Body of pancreas (tissue), 4 donors: Measurements from ENCODE around the gene KRTAP5-1. TPM values are rescaled to one million over a fixed set of nuclear protein-coding genes. Genes with fewer than 3 reads are reported as not detected.
"Not testable (repeated sequence)": the region's sequence is repeated elsewhere in the genome, so short reads cannot be mapped to it uniquely, and the experiment has no call there.

Experiments
- ATAC-seq: fragments of 150-250 bp; one replicate; pipeline ENCODE4 v1.9.1; 2016
- DNase-seq, 4 donors: peaks; one replicate each; pipeline ENCODE4 v3.0.0-alpha.2; 2019
- H3K27ac ChIP-seq, 4 donors: fragments of 200-600 bp; sonication (generic); 1 replicate in 3 of 4; 2 replicates in 1 of 4; pipeline versions ENCODE4 v1.5.1 to v1.6.1; 2016 to 2019; ENCODE audit warnings: mild to moderate bottlenecking in 1 of 4, mixed read lengths in 1 of 4, moderate library complexity in 1 of 4
- H3K27me3 ChIP-seq, 2 donors: fragments of 200-600 bp; sonication (generic); one replicate each; pipeline ENCODE4 v1.6.0; 2016; ENCODE audit warnings: mild to moderate bottlenecking in 1 of 2
- H3K36me3 ChIP-seq, 2 donors: fragments of 200-600 bp; sonication (generic); replicated peaks in 1 of 2; 2 replicates each; pipeline ENCODE4 v1.5.1; 2016; ENCODE audit warnings: low read depth in 2 of 2; ENCODE audit not compliant: insufficient read depth in 1 of 2
- H3K4me1 ChIP-seq: fragments of 200-600 bp; sonication (generic); one replicate; pipeline ENCODE4 v1.6.0; 2016
- H3K4me3 ChIP-seq, 2 donors: fragments of 200-600 bp; sonication (generic); 1 replicate in 1 of 2; 2 replicates in 1 of 2; pipeline ENCODE4 v1.5.1; 2016 to 2019
- H3K9me3 ChIP-seq, 3 donors: fragments of 200-600 bp; sonication (generic); 1 replicate in 2 of 3; 2 replicates in 1 of 3; pipeline ENCODE4 v1.5.1; 2016
- CTCF ChIP-seq, 7 experiments: fragments of 450-650 bp in 4 of 7; fragments of 200-600 bp in 3 of 7; sonication (generic) in 3 of 7; IDR thresholded peaks; one replicate each; pipeline ENCODE4 v1.5.1; 2016 to 2019; ENCODE audit warnings: antibody characterized with exemption in 7 of 7
- POLR2A ChIP-seq, 3 donors: fragments of 450-650 bp; IDR thresholded peaks; one replicate each; pipeline ENCODE4 v1.6.1; 2016; ENCODE audit warnings: antibody characterized with exemption in 3 of 3, mild to moderate bottlenecking in 2 of 3
- WGBS, 2 donors: methylation state at CpG; one replicate each; pipeline ENCODE4 v1.1.5; 2017; 5-methylcytosine and 5-hydroxymethylcytosine counted together
- intact Hi-C: fragments of 100-400 bp; cut with DNase I; formaldehyde crosslinking; loops from one replicate; pipeline ENCODE4 v1.15.1; 2023
- total RNA-seq, 2 donors: library from RNA; depleted of rRNA; stranded (reverse); fragments of >200 nt; gene quantifications; one replicate each; pipeline ENCODE4 v1.1.0, GENCODE V29; 2016

The KRTAP5-1 gene
- total RNA-seq, 2 donors from 2014 or later: not detected

DNA sequence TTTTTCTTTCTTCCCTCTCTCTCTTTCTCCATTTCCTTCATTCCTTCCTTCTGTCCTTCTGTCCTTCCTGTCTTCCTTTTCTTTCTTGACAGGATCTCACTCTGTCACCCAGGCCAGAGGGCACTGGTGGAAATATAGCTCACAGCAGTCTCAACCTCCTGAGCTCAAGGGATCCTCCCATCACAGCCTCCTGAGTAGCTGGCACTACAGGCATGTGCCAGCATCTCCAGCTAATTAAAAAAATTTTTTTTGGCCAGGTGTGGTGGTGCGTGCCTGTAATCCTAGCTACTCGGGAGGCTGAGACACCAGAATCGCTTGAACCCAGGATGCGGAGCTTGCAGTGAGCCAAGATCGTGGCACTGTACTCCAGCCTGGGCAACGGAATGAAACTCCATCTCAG, 8.3 kb downstream of the KRTAP5-1 start:
- H3K9me3 ChIP-seq: no peaks in the 10 kb centered on the region
- H3K36me3 ChIP-seq: no peaks in the 10 kb centered on the region
- WGBS, 2 donors: 77 to 78% methylated on average over 6 of the region's 6 CpGs
- intact Hi-C loops: loop anchor here (5.0 kb wide), 1 partner anchor 35 kb away; no protein-coding TSS in a partner anchor
- H3K4me1 ChIP-seq: peaks cover 15% of the 10 kb centered on the region
- ATAC-seq (no peak), DNase-seq (no peak)
- no peak for TF ChIP-seq POLR2A (IDR thresholded peaks at IDR 0.05)
- no peak for TF ChIP-seq CTCF (IDR thresholded peaks at IDR 0.05)
- H3K4me3 ChIP-seq: no peak overlapping the region
- H3K27ac ChIP-seq: no peak overlapping the region
- H3K27me3 ChIP-seq: no peaks in the 10 kb centered on the region

DNA sequence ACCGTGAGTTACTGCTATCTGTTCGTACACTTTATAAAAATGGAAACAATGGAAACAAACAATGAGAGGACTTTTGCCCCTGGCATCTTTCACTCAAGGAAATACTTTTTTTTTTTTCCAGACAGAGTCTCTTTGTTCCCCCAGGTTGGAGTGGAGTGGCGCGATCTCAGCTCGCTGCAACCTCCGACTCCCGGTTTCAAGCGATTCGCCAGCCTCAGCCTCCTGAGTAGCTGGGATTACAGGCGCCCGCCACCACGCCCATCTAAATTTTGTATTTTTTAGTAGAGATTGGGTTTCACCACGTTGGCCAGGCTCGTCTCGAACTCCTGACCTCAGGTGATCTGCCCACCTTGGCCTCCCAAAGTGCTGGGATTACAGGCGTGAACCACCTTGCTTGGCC, 9.3 kb downstream of the KRTAP5-1 start:
- 86 to 89% methylated on average over 16 of the region's 16 CpGs for WGBS, 2 donors
- not testable (repeated sequence) for ATAC-seq, H3K9me3 ChIP-seq, DNase-seq, H3K4me3 ChIP-seq, H3K27me3 ChIP-seq, H3K27ac ChIP-seq, H3K36me3 ChIP-seq
- intact Hi-C loops: loop anchor here (5.0 kb wide), 1 partner anchor 33 kb away; no protein-coding TSS in a partner anchor
- peaks cover 22% of the 10 kb centered on the region for H3K4me1 ChIP-seq

GRCh38 chr11:1574933-1575242, 10.2 kb downstream of the KRTAP5-1 start:
- ATAC-seq (no peak), DNase-seq (no peak)
- Histone ChIP-seq H3K27me3 (no peaks in the 10 kb centered on the region), H3K27ac (peak overlapping the region in 1 of 4 donors; percentile 96), H3K9me3 (no peaks in the 10 kb centered on the region), H3K36me3 (no peaks in the 10 kb centered on the region), H3K4me3 (no peak overlapping the region), H3K4me1 (peaks cover 31% of the 10 kb centered on the region)
- no peak for TF ChIP-seq CTCF (IDR thresholded peaks at IDR 0.05)
- WGBS, 2 donors: 16% methylated on average over 6 to 7 of the region's 7 CpGs
- intact Hi-C loops: loop anchor here (5.0 kb wide), 1 partner anchor 33 kb away; no protein-coding TSS in a partner anchor

DNA sequence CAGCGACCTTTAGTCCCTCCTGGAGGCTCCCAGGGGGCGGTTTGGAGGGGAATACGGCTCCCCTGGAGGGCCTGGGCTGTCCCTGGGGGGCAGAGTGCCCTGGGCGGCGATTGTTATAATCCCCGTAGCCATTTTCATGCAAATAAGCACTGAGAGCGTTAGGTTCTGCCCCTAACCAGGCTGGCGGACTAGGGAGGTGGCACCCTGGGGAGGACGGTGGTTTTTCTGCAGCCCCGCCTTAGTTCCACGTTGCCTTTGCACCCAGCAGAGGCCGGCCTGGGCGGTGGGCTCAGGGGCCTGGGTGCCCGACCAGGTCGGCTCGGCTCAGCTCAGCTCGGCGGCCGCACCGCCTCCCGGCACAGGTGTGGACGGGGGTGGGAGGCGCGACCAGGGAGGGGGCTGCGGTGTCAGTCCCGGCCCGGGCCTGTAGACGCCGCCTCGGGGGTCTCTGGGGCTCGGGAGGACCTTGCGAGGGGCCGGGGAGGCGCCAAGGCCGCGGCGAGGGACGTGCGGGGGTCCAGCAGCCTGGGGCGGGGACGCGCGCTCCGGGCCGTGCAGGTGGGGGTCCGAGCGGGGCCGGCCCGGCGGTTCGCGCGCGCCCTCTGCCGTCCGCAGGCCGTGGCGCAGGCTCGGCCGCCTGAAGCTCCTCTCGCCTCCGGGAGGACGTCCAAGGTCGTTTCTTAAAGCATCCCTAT, 10.7 kb downstream of the KRTAP5-1 start:
- WGBS, 2 donors: 0 to 1% methylated on average over 7 to 63 of the region's 64 CpGs
- no peaks in the 10 kb centered on the region for H3K27me3 ChIP-seq
- H3K4me3 ChIP-seq: peak overlapping the region in 1 of 2 donors; percentile 31
- H3K9me3 ChIP-seq: no peaks in the 10 kb centered on the region
- no peaks in the 10 kb centered on the region for H3K36me3 ChIP-seq
- TF ChIP-seq CTCF (IDR thresholded peaks at IDR 0.05) (peak; percentile 57 to 98 (median 93)), POLR2A (IDR thresholded peaks at IDR 0.05) (peak; percentile 17 to 36 (median 32))
- intact Hi-C loops: no loop called here
- DNase-seq (peak; percentile 66 to 78 (median 72)), ATAC-seq (peak; percentile 34)
- H3K4me1 ChIP-seq: peaks cover 36% of the 10 kb centered on the region
- peak overlapping the region; percentile 86 to 100 (median 94) for H3K27ac ChIP-seq

GRCh38 chr11:1573903-1574237, 11.2 kb downstream of the KRTAP5-1 start:
- ATAC-seq: peak; percentile 70
- Histone ChIP-seq H3K27ac (peak overlapping the region; percentile 86 to 100 (median 94)), H3K27me3 (no peaks in the 10 kb centered on the region), H3K4me1 (peaks cover 41% of the 10 kb centered on the region), H3K4me3 (peak overlapping the region in 1 of 2 donors; percentile 31), H3K9me3 (no peaks in the 10 kb centered on the region), H3K36me3 (no peaks in the 10 kb centered on the region)
- TF ChIP-seq CTCF (IDR thresholded peaks at IDR 0.05) (no peak), POLR2A (IDR thresholded peaks at IDR 0.05) (peak; percentile 78 to 84 (median 83))
- intact Hi-C loops: no loop called here
- peak; percentile 89 to 95 (median 94) for DNase-seq
- 2 to 46% methylated on average over 3 to 7 of the region's 7 CpGs for WGBS, 2 donors
